Islet precursor cell (in vitro differentiated cells): ENCODE measurements around the gene RNF217.

ENCODE experiments used
- DNase-seq: peaks from one replicate; pipeline ENCODE4 v3.0.0-alpha.2; 2018

RNF217 gene

GRCh38 chr6:124991764-124992295 lies 29.6 kb downstream of the RNF217 start:
- DNase-seq, result no peak

- no peak for DNase-seq
Observed at GRCh38 chr6:124993327-124993726, 31.1 kb downstream of the RNF217 start.

GRCh38 chr6:124994648-124995047 lies 32.4 kb downstream of the RNF217 start:
- no peak for DNase-seq

GRCh38 chr6:124995131-124995530 lies 32.9 kb downstream of the RNF217 start:
- no peak for DNase-seq

GRCh38 chr6:124995645-124996325 lies 33.5 kb downstream of the RNF217 start:
- DNase-seq, result no peak

GRCh38 chr6:124996411-124996810 lies 34.2 kb downstream of the RNF217 start:
- no peak for DNase-seq

- DNase-seq, result no peak
Observed at GRCh38 chr6:124997196-124997875, 35.1 kb downstream of the RNF217 start.

- no peak for DNase-seq
Observed at GRCh38 chr6:124999105-124999764, 37.0 kb downstream of the RNF217 start.

- peak; percentile 89 for DNase-seq
Observed at GRCh38 chr6:125001684-125002405, 39.6 kb downstream of the RNF217 start.

- no peak for DNase-seq
Observed at GRCh38 chr6:125002406-125002741, 40.1 kb downstream of the RNF217 start.

- no peak for DNase-seq
Observed at GRCh38 chr6:125003070-125003469, 40.8 kb downstream of the RNF217 start.

GRCh38 chr6:125004198-125004597 lies 42.0 kb downstream of the RNF217 start:
- DNase-seq, result no peak

- DNase-seq, result no peak
Observed at GRCh38 chr6:125004797-125005595, 42.8 kb downstream of the RNF217 start.

- DNase-seq, result no peak
Observed at GRCh38 chr6:125008261-125008703, 46.0 kb downstream of the RNF217 start.

GRCh38 chr6:125008957-125009356 lies 46.7 kb downstream of the RNF217 start:
- DNase-seq, result no peak

- no peak for DNase-seq
Observed at GRCh38 chr6:125009578-125009977, 47.3 kb downstream of the RNF217 start.

GRCh38 chr6:125013938-125014660 lies 51.9 kb downstream of the RNF217 start:
- no peak for DNase-seq

GRCh38 chr6:125014661-125014957 lies 52.4 kb downstream of the RNF217 start:
- DNase-seq, result no peak

- DNase-seq, result no peak
Observed at GRCh38 chr6:125015152-125015551, 52.9 kb downstream of the RNF217 start.

- DNase-seq, result no peak
Observed at GRCh38 chr6:125018136-125018535, 55.9 kb downstream of the RNF217 start.

GRCh38 chr6:125019281-125019680 lies 57.0 kb downstream of the RNF217 start:
- DNase-seq, result no peak

- DNase-seq, result no peak
Observed at GRCh38 chr6:125019918-125020317, 57.7 kb downstream of the RNF217 start.
